ENCODE measurements around the gene RIPOR2. TPM values are rescaled to one million over a fixed set of nuclear protein-coding genes. Genes with fewer than 3 reads are reported as not detected.
"Not testable (repeated sequence)": the region's sequence is repeated elsewhere in the genome, so short reads cannot be mapped to it uniquely, and the experiment has no call there.

RIPOR2 gene
- total and polyA plus RNA-seq, 2 donors, result 7.3 to 14.1 TPM

DNA sequence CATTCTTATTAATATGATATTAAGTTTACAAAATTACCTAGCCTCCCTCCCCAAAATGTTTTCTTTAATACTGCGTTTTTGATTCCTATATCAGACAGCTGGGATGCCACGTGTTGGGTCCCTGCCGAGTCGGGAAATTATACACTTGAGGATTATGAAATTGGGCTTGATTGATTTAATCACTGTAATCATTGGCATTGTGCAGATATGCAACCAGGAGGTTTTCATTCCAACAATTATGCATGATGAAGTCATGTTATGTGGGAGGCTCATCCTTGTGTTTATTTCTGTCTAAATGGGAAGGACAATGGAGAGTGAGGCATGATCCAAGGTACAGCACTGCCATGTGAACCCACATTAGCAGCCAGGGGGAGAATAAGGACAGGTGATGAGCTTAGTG is 30.6 kb upstream of the RIPOR2 start:
- DNase-seq (ENCODE audit: extremely low spot score), result no peak
- Histone ChIP-seq H3K4me1 (ENCODE audit: insufficient read depth) (no peaks in the 10 kb centered on the region), H3K4me3 (ENCODE audit: low read depth, low read length) (no peak overlapping the region), H3K27ac (ENCODE audit: low read depth) (no peak overlapping the region), H3K36me3 (ENCODE audit: insufficient read depth) (no peaks in the 10 kb centered on the region)
- 94% methylated on average over 4 of the region's 4 CpGs for WGBS

GRCh38 chr6:24963887-24964570 is 28.3 kb upstream of the RIPOR2 start:
- WGBS, result 95% methylated on average over 6 of the region's 6 CpGs

DNA sequence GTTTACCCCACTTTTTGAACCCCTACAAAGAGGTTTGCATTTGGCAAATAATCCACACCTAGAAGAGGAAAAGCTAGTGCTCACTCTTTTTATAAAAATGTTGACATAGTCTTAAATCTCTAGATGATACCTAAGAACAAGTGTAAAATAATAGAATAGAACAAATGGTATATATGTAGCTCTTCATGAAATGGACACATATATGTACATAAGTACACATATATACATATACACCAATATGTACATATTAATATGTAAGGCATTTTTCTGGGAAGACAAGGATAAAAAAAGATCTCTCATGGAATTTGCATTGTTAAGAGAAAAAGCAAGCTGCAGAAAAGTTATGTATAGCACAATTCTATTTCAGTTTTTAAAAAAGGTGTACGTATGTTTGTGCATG is 27.6 kb upstream of the RIPOR2 start:
- WGBS, result 93% methylated on average over 1 of the region's 1 CpG

More at GRCh38 chr6:24963887-24964570, 28.3 kb upstream of the RIPOR2 start:
- no peak for DNase-seq (ENCODE audit: extremely low spot score)
- no peak overlapping the region for H3K4me3 ChIP-seq (ENCODE audit: low read depth, low read length)
- H3K36me3 ChIP-seq (ENCODE audit: insufficient read depth), result no peaks in the 10 kb centered on the region
- H3K4me1 ChIP-seq (ENCODE audit: insufficient read depth), result no peaks in the 10 kb centered on the region
- H3K27ac ChIP-seq (ENCODE audit: low read depth), result no peak overlapping the region

DNA sequence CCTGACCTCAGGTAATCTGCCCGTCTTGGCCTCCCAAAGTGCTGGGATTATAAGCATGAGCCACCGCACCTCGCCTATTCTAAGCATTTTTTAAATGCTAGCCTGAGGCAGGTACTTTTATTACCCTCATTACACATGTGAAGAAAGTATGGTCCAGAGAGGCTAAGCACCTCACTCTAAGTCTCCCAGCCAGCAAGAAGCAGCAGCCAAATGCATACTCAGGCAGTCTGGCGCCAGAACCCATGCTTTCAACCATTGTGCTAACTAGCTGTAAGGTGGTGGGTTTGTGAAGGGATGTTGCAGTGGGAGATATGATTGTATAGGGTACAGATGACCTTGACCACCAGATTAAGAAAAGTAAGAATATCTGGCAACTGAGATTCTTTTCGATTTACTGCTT is 26.1 kb upstream of the RIPOR2 start:
- no peaks in the 10 kb centered on the region for H3K36me3 ChIP-seq (ENCODE audit: insufficient read depth)
- no peak overlapping the region for H3K27ac ChIP-seq (ENCODE audit: low read depth)
- DNase-seq (ENCODE audit: extremely low spot score), result no peak
- no peaks in the 10 kb centered on the region for H3K4me1 ChIP-seq (ENCODE audit: insufficient read depth)
- WGBS, result 83% methylated on average over 5 of the region's 5 CpGs
- no peak overlapping the region for H3K4me3 ChIP-seq (ENCODE audit: low read depth, low read length)

More for the DNA sequence above, 27.6 kb upstream of the RIPOR2 start:
- Histone ChIP-seq H3K4me3 (ENCODE audit: low read depth, low read length) (no peak overlapping the region), H3K27ac (ENCODE audit: low read depth) (no peak overlapping the region), H3K4me1 (ENCODE audit: insufficient read depth) (no peaks in the 10 kb centered on the region), H3K36me3 (ENCODE audit: insufficient read depth) (no peaks in the 10 kb centered on the region)
- DNase-seq (ENCODE audit: extremely low spot score), result no peak

DNA sequence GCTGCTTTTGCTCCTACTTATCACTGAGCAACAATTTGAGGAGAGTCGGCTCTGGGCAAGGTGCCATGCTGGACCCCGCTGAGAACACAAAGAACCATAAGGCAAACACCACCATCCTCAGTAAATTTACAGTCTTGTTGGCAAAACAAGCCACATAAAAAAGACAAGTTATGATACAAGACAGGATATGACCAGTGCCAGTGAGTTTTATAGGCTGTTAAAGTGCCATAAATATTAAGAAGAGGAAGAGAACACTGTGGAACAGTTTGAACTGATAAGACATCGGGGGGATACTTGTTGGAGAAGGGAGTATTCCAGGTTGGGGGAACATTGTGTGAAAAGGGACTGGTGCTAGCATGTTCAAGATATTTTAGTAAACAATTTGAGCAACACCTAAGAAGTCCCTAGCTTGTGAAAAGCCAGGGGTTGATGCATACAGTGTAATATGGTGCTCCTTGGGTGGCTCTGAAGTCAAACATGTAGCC is 25.3 kb upstream of the RIPOR2 start:
- DNase-seq (ENCODE audit: extremely low spot score), result peak; percentile 79
- Histone ChIP-seq H3K4me1 (ENCODE audit: insufficient read depth) (no peaks in the 10 kb centered on the region), H3K27ac (ENCODE audit: low read depth) (no peak overlapping the region), H3K36me3 (ENCODE audit: insufficient read depth) (no peaks in the 10 kb centered on the region), H3K4me3 (ENCODE audit: low read depth, low read length) (no peak overlapping the region)
- 9% methylated on average over 3 of the region's 3 CpGs for WGBS

DNA sequence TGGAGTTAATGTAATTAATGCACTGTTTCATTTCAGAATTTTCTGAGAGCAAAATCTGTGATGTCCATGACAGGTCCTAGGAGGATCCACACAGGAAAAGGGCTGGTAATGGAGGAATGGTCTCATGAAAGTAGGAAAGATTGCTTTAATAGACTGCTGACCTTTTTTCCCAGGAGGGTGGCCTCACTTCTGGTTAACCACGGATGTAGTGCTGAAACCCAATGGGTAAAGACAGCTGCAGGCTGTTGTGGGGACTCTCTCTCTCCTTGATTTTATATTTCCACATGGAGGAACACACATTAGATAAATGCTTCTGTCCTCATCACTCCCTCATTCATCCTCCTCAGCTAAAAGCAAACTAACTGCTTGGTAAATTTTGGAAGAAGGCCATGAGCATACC is 23.6 kb upstream of the RIPOR2 start:
- no peak for DNase-seq (ENCODE audit: extremely low spot score)

GRCh38 chr6:24957199-24957598 is 21.4 kb upstream of the RIPOR2 start:
- Histone ChIP-seq H3K27ac (ENCODE audit: low read depth) (no peak overlapping the region), H3K4me1 (ENCODE audit: insufficient read depth) (no peaks in the 10 kb centered on the region), H3K4me3 (ENCODE audit: low read depth, low read length) (no peak overlapping the region), H3K36me3 (ENCODE audit: insufficient read depth) (no peaks in the 10 kb centered on the region)
- WGBS, result 97% methylated on average over 3 of the region's 3 CpGs
- DNase-seq (ENCODE audit: extremely low spot score), result no peak

More for the DNA sequence above, 23.6 kb upstream of the RIPOR2 start:
- no peaks in the 10 kb centered on the region for H3K36me3 ChIP-seq (ENCODE audit: insufficient read depth)
- no peak overlapping the region for H3K27ac ChIP-seq (ENCODE audit: low read depth)
- no peak overlapping the region for H3K4me3 ChIP-seq (ENCODE audit: low read depth, low read length)
- no peaks in the 10 kb centered on the region for H3K4me1 ChIP-seq (ENCODE audit: insufficient read depth)
- 66% methylated on average over 1 of the region's 1 CpG for WGBS

- Histone ChIP-seq H3K4me3 (ENCODE audit: low read depth, low read length) (no peak overlapping the region), H3K36me3 (ENCODE audit: insufficient read depth) (no peaks in the 10 kb centered on the region), H3K27ac (ENCODE audit: low read depth) (no peak overlapping the region), H3K4me1 (ENCODE audit: insufficient read depth) (peaks cover 1% of the 10 kb centered on the region)
- WGBS, result 89% methylated on average over 3 of the region's 3 CpGs
- DNase-seq (ENCODE audit: extremely low spot score), result no peak
Measured at GRCh38 chr6:24953726-24954125, 18.0 kb upstream of the RIPOR2 start.

- WGBS, result 90% methylated on average over 5 of the region's 5 CpGs
- Histone ChIP-seq H3K4me3 (ENCODE audit: low read depth, low read length) (no peak overlapping the region), H3K27ac (ENCODE audit: low read depth) (no peak overlapping the region), H3K4me1 (ENCODE audit: insufficient read depth) (peaks cover 1% of the 10 kb centered on the region), H3K36me3 (ENCODE audit: insufficient read depth) (no peaks in the 10 kb centered on the region)
- no peak for DNase-seq (ENCODE audit: extremely low spot score)
Measured at GRCh38 chr6:24951811-24952299, 16.1 kb upstream of the RIPOR2 start.

DNA sequence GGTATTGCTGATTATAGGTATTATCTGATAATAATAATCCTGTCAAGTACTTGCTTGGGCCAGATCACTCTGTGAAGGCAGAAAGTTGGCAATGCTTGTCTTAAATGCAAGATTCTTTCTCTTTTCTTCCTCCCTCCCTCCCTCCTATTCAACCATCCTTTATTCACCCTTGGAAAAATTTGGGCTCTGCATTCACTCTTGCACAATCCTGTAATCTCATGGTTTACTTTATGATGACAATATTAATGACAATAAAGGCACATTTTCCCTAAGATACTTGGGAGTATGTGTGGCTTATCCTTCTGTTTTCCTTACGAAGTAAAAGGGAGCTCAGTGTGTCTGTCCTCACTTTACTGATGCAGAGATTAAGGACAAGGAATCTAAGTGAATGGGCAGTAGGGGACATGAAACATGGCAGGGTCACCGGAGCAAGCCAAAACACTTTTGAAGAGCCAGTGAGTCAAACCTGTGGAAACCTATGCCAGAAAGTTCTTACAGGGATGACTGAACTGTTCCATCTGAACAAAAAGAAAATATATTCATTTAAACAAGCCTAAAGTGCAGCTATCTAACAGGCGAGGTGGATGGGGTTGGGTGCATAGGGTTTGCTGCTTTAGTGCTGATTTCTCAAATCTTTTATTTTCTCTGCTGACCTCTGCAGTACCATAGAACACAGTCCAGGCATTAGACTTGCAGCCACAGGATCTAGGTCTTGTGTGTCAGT is 14.6 kb upstream of the RIPOR2 start:
- 45% methylated on average over 3 of the region's 3 CpGs for WGBS
- H3K36me3 ChIP-seq (ENCODE audit: insufficient read depth), result no peaks in the 10 kb centered on the region
- no peak overlapping the region for H3K27ac ChIP-seq (ENCODE audit: low read depth)
- peaks cover 1% of the 10 kb centered on the region for H3K4me1 ChIP-seq (ENCODE audit: insufficient read depth)
- no peak for DNase-seq (ENCODE audit: extremely low spot score)
- H3K4me3 ChIP-seq (ENCODE audit: low read depth, low read length), result no peak overlapping the region

- Histone ChIP-seq H3K36me3 (ENCODE audit: insufficient read depth) (no peaks in the 10 kb centered on the region), H3K4me1 (ENCODE audit: insufficient read depth) (peaks cover 1% of the 10 kb centered on the region), H3K27ac (ENCODE audit: low read depth) (no peak overlapping the region), H3K4me3 (ENCODE audit: low read depth, low read length) (no peak overlapping the region)
- DNase-seq (ENCODE audit: extremely low spot score), result no peak
- WGBS, result 88% methylated on average over 8 of the region's 8 CpGs
Measured at GRCh38 chr6:24949020-24949569, 13.3 kb upstream of the RIPOR2 start.

GRCh38 chr6:24948261-24948660 is 12.5 kb upstream of the RIPOR2 start:
- not testable (repeated sequence) for H3K36me3 ChIP-seq (ENCODE audit: insufficient read depth); H3K27ac ChIP-seq (ENCODE audit: low read depth); H3K4me3 ChIP-seq (ENCODE audit: low read depth, low read length); DNase-seq (ENCODE audit: extremely low spot score); H3K4me1 ChIP-seq (ENCODE audit: insufficient read depth)
- 96% methylated on average over 7 of the region's 7 CpGs for WGBS

DNA sequence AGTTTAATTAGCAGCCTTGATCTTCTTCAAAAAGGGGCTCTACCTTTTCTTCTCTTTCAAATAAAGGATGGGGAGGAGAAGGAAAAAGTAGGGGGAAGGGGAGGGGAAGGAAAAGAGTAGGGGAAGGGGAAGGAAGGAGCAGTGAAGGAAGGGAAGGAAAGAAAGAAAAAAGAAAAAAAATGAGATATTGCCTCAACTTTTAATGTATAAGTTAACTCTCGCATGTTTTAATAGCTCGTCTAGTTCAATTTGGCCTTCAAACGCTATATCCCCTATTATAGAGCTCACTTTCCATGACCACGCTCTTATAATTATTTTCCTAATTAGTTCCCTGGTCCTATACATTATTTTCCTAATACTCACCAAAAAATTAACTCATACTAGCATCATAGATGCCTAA is 11.9 kb upstream of the RIPOR2 start:
- DNase-seq (ENCODE audit: extremely low spot score), result no peak
- no peak overlapping the region for H3K27ac ChIP-seq (ENCODE audit: low read depth)
- peaks cover 1% of the 10 kb centered on the region for H3K4me1 ChIP-seq (ENCODE audit: insufficient read depth)
- WGBS, result 97% methylated on average over 4 of the region's 4 CpGs
- no peak overlapping the region for H3K4me3 ChIP-seq (ENCODE audit: low read depth, low read length)
- H3K36me3 ChIP-seq (ENCODE audit: insufficient read depth), result no peaks in the 10 kb centered on the region

DNA sequence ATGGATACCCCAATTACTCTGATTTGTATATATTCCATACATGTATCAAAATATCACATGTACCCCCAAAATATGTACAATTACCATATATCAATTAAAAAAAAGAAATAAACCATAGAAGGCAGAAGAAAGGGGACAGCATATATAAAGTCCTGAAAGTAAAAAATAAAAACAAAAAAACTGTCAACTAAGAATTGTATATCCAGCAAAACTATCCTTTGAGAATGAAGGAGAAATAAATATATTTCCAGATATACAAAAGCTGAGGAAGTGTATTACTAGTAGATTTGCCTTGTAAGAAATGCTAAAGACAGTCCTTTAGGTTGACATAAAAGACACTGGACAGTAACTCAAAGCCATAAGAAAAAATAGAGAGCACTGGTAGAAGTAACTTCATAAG is 9.3 kb upstream of the RIPOR2 start:
- DNase-seq (ENCODE audit: extremely low spot score), result no peak
- no peaks in the 10 kb centered on the region for H3K4me1 ChIP-seq (ENCODE audit: insufficient read depth)

More for the DNA sequence above, 9.3 kb upstream of the RIPOR2 start:
- H3K27ac ChIP-seq (ENCODE audit: low read depth), result no peak overlapping the region
- no peaks in the 10 kb centered on the region for H3K36me3 ChIP-seq (ENCODE audit: insufficient read depth)
- no peak overlapping the region for H3K4me3 ChIP-seq (ENCODE audit: low read depth, low read length)
